ENCODE measurements around the gene SEPTIN5. TPM values are rescaled to one million over a fixed set of nuclear protein-coding genes. Genes with fewer than 3 reads are reported as not detected.

Gene SEPTIN5
- total RNA-seq, 1 experiment from 2014 or later = 2.0 TPM

GRCh38 chr22:19770349-19771220, 56.3 kb downstream of the SEPTIN5 start:
- CTCF ChIA-PET = no interaction called here
- no peak for TF ChIP-seq CTCF (IDR thresholded peaks at IDR 0.05; ENCODE audit: unreplicated experiment)
- no TSS peak for BruUV-seq (replicated peaks)

GRCh38 chr22:19772422-19772672, 58.0 kb downstream of the SEPTIN5 start:
- POLR2A ChIA-PET = interaction anchor here (0.6 kb wide), 1 partner anchor 120 kb away, joined by 3 read pairs; no protein-coding TSS in a partner anchor
- DNase-seq (ENCODE audit: unreplicated experiment) = no peak
- Mint-ChIP-seq H3K27ac (ENCODE audit: low read depth, unreplicated experiment) (no peak overlapping the region), H3K9me3 (ENCODE audit: unreplicated experiment) (no peaks in the 10 kb centered on the region), H3K4me3 (ENCODE audit: unreplicated experiment) (no peak overlapping the region), H3K36me3 (ENCODE audit: insufficient read depth, unreplicated experiment) (no peaks in the 10 kb centered on the region), H3K27me3 (ENCODE audit: insufficient read depth, unreplicated experiment) (peaks cover 23% of the 10 kb centered on the region), H3K4me1 (ENCODE audit: insufficient read depth, unreplicated experiment) (no peaks in the 10 kb centered on the region)
- TF ChIP-seq CTCF (IDR thresholded peaks at IDR 0.05; ENCODE audit: unreplicated experiment) = no peak
- no TSS peak for BruUV-seq (replicated peaks)
- intact Hi-C loops (cut with micrococcal nuclease) = no loop called here
- CTCF ChIA-PET = interaction anchor here (0.5 to 1.9 kb wide), 2 partner anchors 29 to 138 kb away, joined by 3 to 4 read pairs; no protein-coding TSS in a partner anchor

More at GRCh38 chr22:19770349-19771220, 56.3 kb downstream of the SEPTIN5 start:
- Mint-ChIP-seq H3K9me3 (ENCODE audit: unreplicated experiment) (no peaks in the 10 kb centered on the region), H3K4me1 (ENCODE audit: insufficient read depth, unreplicated experiment) (no peaks in the 10 kb centered on the region), H3K27ac (ENCODE audit: low read depth, unreplicated experiment) (no peak overlapping the region), H3K27me3 (ENCODE audit: insufficient read depth, unreplicated experiment) (peaks cover 23% of the 10 kb centered on the region), H3K4me3 (ENCODE audit: unreplicated experiment) (no peak overlapping the region), H3K36me3 (ENCODE audit: insufficient read depth, unreplicated experiment) (no peaks in the 10 kb centered on the region)
- intact Hi-C loops (cut with micrococcal nuclease) = no loop called here
- POLR2A ChIA-PET = no interaction called here
- DNase-seq (ENCODE audit: unreplicated experiment) = no peak

Other genes with a start within 250 kb of the SEPTIN5 start
- gene UFD1, start 235.3 kb upstream of the SEPTIN5 start, total RNA-seq (2022) = 62.3 and 64.4 TPM in 2 replicates
- gene CDC45, start 234.6 kb upstream of the SEPTIN5 start, total RNA-seq (2022) = 7.5 and 18.6 TPM in 2 replicates
- not detected in 2 replicates for gene CLDN5, start 190.1 kb upstream of the SEPTIN5 start, total RNA-seq (2022)
- 0.37 and 0.83 TPM in 2 replicates for gene GP1BB, start 9.0 kb downstream of the SEPTIN5 start, total RNA-seq (2022)
- not detected in 2 replicates for gene TBX1, start 46.3 kb downstream of the SEPTIN5 start, total RNA-seq (2022)
- gene GNB1L, start 140.4 kb downstream of the SEPTIN5 start, total RNA-seq (2022) = 4.3 and 7.1 TPM in 2 replicates
- gene RTL10, start 140.4 kb downstream of the SEPTIN5 start, total RNA-seq (2022) = 16.8 and 20.6 TPM in 2 replicates
- 196 and 208 TPM in 2 replicates for gene COMT, start 227.3 kb downstream of the SEPTIN5 start, total RNA-seq (2022)
- 28.7 and 39.9 TPM in 2 replicates for gene TXNRD2, start 227.3 kb downstream of the SEPTIN5 start, total RNA-seq (2022)